NCI-H1694 (cell line): Measurements from ENCODE around the gene CFAP141.

Experiments
- DNase-seq: peaks from one replicate; lab custom pipeline; 2025; lab: John Stamatoyannopoulos, UW

Gene CFAP141

DNA sequence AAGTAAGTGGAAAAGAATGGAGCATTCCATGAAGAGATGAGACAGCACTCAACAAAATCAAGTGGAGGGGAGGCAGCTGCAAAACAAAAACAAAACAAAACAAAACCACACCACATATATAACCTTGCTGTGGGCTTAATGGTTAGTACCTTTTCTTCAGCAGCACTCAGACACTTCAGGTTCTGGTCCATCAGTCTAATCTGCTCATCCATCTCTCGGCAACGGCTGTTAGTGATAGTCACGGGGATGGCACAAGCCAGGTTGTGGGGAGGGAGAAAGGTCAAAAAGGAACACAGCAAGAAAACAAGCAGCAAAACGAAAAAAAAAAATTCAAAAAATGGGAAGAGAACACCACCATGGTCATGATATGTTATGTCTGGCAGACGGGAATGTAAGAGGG, 34.3 kb downstream of the CFAP141 start:
- no peak for DNase-seq

GRCh38 chr1:154171223-154171583, 34.9 kb downstream of the CFAP141 start:
- DNase-seq, result no peak

DNA sequence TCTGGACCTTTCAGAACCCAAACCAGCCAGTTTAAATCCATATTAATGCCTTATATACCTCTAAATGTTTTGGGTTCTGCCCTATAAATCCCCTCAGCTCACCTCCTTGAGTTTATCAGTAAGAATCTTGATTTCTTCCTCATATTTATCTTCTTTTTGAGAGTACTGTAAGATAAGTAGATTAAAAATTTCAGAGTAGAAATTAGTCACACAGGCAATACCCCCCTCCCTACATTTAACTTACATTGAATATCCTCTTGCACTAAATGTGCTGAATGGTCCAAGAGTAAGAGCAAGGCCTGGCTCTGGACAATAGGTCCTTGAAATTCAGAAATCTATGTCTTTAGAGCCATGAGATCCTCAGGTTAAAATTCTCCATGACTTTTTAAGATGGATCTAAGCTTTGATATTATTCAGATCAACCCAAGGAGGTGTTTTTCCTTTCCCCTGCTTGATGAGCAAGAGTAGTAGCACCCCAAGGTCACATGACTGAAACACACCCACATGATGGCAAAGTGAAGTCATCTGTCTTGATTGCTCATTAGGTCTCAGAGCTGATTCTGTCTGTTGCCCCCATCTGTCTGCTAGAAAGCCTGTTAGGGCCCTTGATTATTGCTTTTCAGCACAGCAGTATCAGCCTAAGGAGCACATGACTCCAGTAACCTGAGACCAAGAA, 35.4 kb downstream of the CFAP141 start:
- DNase-seq, result no peak

DNA sequence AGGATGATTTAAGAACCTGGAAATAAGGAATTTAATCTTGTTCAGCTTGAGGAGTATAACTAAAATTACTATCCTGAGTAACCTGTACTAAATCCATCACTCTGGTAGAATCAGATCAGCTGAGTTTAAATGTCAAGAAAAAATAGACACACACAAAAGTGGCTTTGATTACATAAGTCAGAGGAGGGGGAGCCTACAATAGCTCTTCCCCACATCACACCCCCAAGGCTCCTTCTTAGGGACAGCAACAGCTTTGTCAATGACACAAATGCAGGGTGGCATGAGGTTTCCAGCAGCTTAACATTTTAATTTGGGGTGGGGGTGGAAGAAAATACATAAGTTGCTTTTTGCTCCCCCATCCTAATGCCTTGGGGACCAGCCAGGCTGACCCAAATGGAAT, 38.7 kb downstream of the CFAP141 start:
- no peak for DNase-seq

DNA sequence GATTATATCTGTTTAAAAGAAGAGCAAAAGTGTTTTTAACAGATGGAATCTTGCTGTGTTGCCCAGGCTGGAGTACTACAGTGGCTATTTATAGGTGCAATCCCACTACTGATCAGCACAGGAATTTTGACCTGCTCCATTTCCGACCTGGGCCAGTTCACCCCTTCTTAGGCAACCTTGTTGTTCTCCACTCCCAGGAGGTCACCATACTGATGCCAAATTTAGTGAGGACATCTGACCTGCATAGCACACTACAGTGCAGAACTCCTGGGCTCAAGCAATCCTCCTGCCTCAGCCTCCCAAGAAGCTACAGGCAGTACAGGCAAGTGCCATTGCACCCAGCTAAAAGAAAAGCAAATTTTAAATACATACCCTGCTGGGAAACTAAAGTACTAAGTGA, 39.9 kb downstream of the CFAP141 start:
- DNase-seq, result no peak

DNA sequence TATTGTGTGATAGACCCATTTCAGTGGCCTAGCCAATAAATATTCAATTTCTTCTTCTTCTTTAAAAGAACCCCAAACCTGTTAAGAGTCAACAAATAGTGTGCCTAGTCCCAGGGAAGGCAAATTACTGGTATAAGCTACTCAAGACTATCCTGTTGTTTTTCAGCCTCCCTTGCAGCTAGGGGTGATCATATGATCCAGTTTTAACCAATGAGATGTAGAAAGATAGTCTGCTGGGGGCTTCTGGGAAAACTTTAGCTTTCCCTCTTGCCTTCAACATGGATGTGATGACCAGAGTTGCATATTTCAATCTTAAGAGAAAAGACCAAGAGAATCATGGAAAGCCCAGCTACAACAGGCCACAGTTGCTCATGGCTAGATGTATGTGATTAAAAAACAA, 46.6 kb downstream of the CFAP141 start:
- DNase-seq, result no peak

DNA sequence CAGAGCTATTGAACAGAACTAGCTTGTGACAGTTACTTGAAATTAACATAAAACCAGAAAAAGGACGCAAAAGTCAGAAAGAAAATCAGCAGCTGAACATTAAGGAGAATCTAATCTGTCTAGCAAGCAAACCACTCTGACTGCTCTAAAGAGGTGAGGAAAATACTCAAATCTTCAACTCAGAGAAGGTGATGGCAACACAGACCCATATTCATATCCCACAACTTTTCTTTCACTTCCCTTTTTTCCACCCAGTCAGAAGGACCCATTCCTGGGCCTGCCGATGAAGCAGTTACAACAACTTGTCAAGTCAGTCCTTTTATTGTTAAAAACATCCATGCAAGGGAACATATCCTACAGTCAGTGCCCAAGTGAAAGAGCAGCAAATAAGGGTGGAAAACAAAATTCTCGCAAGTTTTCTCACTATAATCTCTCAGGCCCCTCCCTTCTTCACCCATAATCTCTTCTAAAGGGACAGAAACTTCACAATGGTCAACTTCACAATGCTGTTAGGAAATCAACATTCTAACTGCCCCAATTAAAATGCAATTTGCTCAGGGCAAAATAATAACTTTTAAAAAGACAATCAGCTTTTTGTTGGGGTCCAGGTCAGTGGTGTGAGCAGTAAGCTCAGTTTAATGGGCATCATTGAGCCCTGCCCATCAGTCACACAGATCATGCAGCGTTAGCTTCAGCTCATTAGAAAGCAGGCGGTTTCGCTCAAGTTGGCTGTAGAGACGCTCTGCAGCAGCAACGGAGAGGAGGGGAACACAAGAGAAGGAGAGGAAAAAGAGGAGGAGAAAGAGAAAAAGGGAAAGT, 47.6 kb downstream of the CFAP141 start:
- no peak for DNase-seq

DNA sequence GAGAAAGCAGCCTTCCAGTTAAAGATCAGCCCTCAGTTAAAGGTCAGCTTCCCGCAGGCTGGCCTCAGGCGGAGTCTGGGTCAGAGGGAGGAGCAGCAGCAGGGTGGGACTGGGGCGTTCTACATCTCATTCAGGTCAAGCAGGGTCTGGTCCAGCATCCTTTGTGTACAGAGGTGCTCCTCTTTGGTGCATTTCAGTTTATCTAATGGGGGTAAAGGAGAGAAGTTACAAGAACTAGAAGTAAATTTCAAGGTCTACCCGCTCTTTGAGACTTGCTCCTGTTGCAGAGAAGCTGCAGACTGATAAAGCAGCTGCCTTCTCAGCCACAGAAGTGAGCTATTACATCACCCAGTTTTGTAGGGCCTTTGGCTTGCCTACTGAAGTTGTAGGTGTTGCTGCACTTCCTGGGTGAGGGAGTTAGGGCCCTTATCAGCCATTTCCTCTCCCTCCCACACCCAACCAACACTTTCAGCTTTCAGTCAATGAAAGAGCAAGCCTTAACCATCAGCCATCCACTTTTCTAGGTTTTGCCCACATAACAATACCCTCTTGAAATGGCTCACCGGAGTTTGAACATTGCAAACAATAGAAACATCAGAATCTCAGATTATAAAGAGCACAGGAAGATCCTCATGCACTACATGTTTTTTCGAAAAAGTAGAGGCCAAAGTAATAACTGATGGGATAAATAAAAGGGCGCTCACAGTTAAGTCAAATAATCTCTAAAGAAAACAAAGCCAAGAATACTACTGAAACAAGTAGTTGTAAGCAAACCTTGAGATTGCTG, 48.4 kb downstream of the CFAP141 start:
- no peak for DNase-seq

DNA sequence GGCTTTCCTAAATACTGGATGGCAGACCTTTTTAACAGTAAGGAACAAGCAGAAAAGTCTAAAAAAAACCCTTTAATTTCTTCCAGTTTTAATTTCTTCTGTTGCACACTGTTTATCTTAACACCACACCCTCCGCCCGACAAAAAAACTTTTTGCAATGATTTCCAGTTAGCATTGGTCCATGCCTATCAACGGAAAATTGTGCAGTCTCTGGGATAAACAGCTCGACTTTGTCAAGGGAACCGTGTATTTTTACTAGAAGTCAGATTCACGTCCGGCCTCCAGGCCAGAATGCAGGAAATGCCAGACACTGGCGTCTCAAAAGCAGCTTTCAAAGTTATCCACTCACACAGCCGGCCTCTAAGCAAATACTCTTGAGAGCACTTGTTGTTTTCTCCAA, 50.9 kb downstream of the CFAP141 start:
- no peak for DNase-seq

DNA sequence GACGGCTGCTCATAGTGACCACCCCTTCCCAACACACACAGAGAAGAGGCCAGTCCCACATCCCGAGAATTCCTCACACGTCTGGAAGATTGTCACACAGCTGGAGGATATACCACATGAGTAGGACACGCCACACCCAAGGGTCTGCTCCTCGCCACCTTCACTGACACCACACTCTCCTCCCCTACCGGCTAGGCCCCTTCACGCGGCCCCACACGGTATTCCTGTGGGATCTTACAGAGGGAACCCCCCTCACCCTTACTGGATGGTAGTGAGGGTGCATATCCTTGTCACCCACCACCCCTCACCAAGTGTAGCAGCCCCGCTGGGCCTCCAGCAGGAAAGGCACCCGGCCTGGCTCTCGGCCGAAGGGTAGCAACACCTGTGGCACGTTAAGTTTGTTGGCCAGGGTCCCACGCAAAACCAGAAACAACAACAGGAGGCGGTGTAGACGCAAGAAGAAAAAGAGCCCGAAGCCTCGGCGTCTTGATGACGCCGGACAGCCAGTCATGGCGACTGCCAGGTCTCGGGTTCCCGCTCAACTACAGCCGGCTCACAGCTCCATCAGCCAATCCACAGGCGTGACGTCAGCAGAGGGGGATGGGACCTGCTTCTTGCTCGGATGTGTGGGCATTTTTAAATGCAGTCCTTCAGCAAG, 51.5 kb downstream of the CFAP141 start, which contains the start of gene NUP210L:
Gene NUP210L (minus strand): TSS at position 540 of the 658 bp plus-strand sequence.
- DNase-seq, result no peak

DNA sequence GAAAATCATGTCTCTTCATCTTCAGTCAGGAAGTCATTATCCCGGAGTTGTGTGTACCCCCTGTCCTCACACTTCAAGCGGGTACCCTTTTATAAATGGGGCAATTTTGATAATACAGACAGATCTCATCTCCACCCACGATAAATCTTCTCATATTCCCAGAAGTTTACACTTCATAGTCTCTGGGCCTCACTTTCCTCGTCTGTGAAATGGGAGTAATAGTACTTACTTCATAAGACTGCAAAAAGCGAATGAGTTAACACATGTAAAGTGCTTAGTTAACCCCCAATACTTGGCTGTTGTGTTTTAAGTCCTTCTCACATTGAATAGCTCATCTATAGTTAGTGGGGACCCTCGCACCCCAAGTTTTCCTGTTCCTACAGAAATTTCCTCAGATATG, 52.1 kb downstream of the CFAP141 start:
- DNase-seq, result no peak

GRCh38 chr1:154151311-154151710, 54.8 kb downstream of the CFAP141 start:
- DNase-seq, result no peak
